GM23338 (cell line): ENCODE data around the gene SFXN1.

Source experiments
- CREB1 ChIP-seq: fragments of 250-450 bp; sonication (Bioruptor Pico); IDR thresholded peaks from 2 replicates; pipeline ENCODE4 v1.5.0; 2020; ENCODE audit warnings: low read depth, mild to moderate bottlenecking, moderate library complexity
- CTCF ChIP-seq, 2 experiments: fragments of 200-600 bp in 1 of 2; sonication (generic) in 1 of 2; conservative IDR thresholded peaks; 2 replicates each; pipeline versions ENCODE4 v1.5.1 to v1.6.1; 2016 to 2017; ENCODE audit warnings: antibody characterized with exemption in 2 of 2, low read depth in 2 of 2, mild to moderate bottlenecking in 2 of 2, moderate library complexity in 1 of 2
- EZH2 ChIP-seq: fragments of 200-600 bp; sonication (generic); IDR thresholded peaks from one replicate; pipeline ENCODE4 v1.8.0; 2017; ENCODE audit warnings: antibody characterized with exemption, mild to moderate bottlenecking, low read depth; ENCODE audit not compliant: unreplicated experiment
- EZH2phosphoT487 ChIP-seq: fragments of 200-600 bp; sonication (generic); IDR thresholded peaks from one replicate; pipeline ENCODE4 v1.8.1; 2018; ENCODE audit warnings: antibody characterized with exemption; ENCODE audit not compliant: unreplicated experiment
- POLR2AphosphoS5 ChIP-seq: IDR thresholded peaks from 2 replicates; pipeline ENCODE4 v1.6.1; 2016; ENCODE audit warnings: antibody characterized with exemption, low read depth
- REST ChIP-seq: IDR thresholded peaks from one replicate; pipeline ENCODE4 v1.6.1; 2018; ENCODE audit warnings: antibody characterized with exemption; ENCODE audit not compliant: unreplicated experiment
- STAT1 ChIP-seq: IDR thresholded peaks from one replicate; pipeline ENCODE4 v1.6.1; 2016; ENCODE audit warnings: antibody characterized with exemption; ENCODE audit not compliant: unreplicated experiment
- ZNF114 ChIP-seq: fragments of 250-450 bp; sonication (Bioruptor Pico); IDR thresholded peaks from 2 replicates; pipeline ENCODE4 v1.5.0; 2020; ENCODE audit warnings: mild to moderate bottlenecking, moderate library complexity
- ZNF462 ChIP-seq: fragments of 250-450 bp; sonication (Bioruptor Pico); IDR thresholded peaks from 2 replicates; pipeline ENCODE4 v1.5.0; 2020; ENCODE audit warnings: mild to moderate bottlenecking, moderate library complexity

- TF ChIP-seq EZH2 (no peak), CTCF (conservative IDR thresholded peaks at IDR 0.05; ENCODE audit: low read depth in 2 of 2) (no peak), POLR2AphosphoS5 (no peak), ZNF462 (no peak), REST (no peak), CREB1 (CRISPR knock-in tag) (no peak), ZNF114 (no peak), EZH2phosphoT487 (no peak), STAT1 (no peak)
Measured at GRCh38 chr5:175470781-175471180, 7.6 kb upstream of the SFXN1 start.
